ENCODE measurements around the gene ZNF202.
"Not testable (repeated sequence)": the region's sequence is repeated elsewhere in the genome, so short reads cannot be mapped to it uniquely, and the experiment has no call there.

ZNF202 gene

GRCh38 chr11:123741159-123742030 lies at the start of gene ZNF202:
ZNF202 (minus strand) TSS chr11:123741660; CDS start chr11:123730888, 10,772 bp downstream.
- DNase-seq (ENCODE audit: low read depth) = peak; percentile 75

- DNase-seq (ENCODE audit: low read depth) = no peak
These were observed 42.1 kb upstream of the ZNF202 start for GRCh38 chr11:123783536-123783935.

GRCh38 chr11:123778511-123778910 lies 37.1 kb upstream of the ZNF202 start:
- DNase-seq (ENCODE audit: low read depth) = no peak

- no peak for DNase-seq (ENCODE audit: low read depth)
These were observed 34.5 kb upstream of the ZNF202 start for GRCh38 chr11:123775715-123776549.

- no peak for DNase-seq (ENCODE audit: low read depth)
These were observed 33.8 kb upstream of the ZNF202 start for GRCh38 chr11:123775289-123775688.

- no peak for DNase-seq (ENCODE audit: low read depth)
These were observed 32.5 kb upstream of the ZNF202 start for GRCh38 chr11:123773959-123774358.

- DNase-seq (ENCODE audit: low read depth) = no peak
These were observed 31.6 kb upstream of the ZNF202 start for GRCh38 chr11:123773026-123773425.

GRCh38 chr11:123771664-123772063 lies 30.2 kb upstream of the ZNF202 start:
- no peak for DNase-seq (ENCODE audit: low read depth)

GRCh38 chr11:123770712-123771111 lies 29.3 kb upstream of the ZNF202 start:
- no peak for DNase-seq (ENCODE audit: low read depth)

- DNase-seq (ENCODE audit: low read depth) = no peak
These were observed 24.1 kb upstream of the ZNF202 start for GRCh38 chr11:123765601-123766000.

- DNase-seq (ENCODE audit: low read depth) = no peak
These were observed 21.0 kb upstream of the ZNF202 start for GRCh38 chr11:123762422-123762821.

- DNase-seq (ENCODE audit: low read depth) = no peak
These were observed 19.4 kb upstream of the ZNF202 start for GRCh38 chr11:123760894-123761293.

GRCh38 chr11:123757976-123758375 lies 16.5 kb upstream of the ZNF202 start:
- DNase-seq (ENCODE audit: low read depth) = no peak

GRCh38 chr11:123755813-123756212 lies 14.4 kb upstream of the ZNF202 start:
- no peak for DNase-seq (ENCODE audit: low read depth)

GRCh38 chr11:123755344-123755743 lies 13.9 kb upstream of the ZNF202 start:
- DNase-seq (ENCODE audit: low read depth) = no peak

GRCh38 chr11:123754101-123754568 lies 12.7 kb upstream of the ZNF202 start, which contains the start of gene OR6X1:
OR6X1 (minus strand) TSS chr11:123754518; CDS start chr11:123754518, 0 bp downstream.
- DNase-seq (ENCODE audit: low read depth) = no peak

GRCh38 chr11:123753110-123753509 lies 11.7 kb upstream of the ZNF202 start:
- DNase-seq (ENCODE audit: low read depth) = no peak

GRCh38 chr11:123751781-123752180 lies 10.3 kb upstream of the ZNF202 start:
- no peak for DNase-seq (ENCODE audit: low read depth)

GRCh38 chr11:123748349-123748748 lies 6.9 kb upstream of the ZNF202 start:
- DNase-seq (ENCODE audit: low read depth) = not testable (repeated sequence)

- no peak for DNase-seq (ENCODE audit: low read depth)
These were observed 4.4 kb upstream of the ZNF202 start for GRCh38 chr11:123745764-123746451.

- no peak for DNase-seq (ENCODE audit: low read depth)
These were observed 1.3 kb upstream of the ZNF202 start for GRCh38 chr11:123742724-123743120.

Data from stimulated activated CD8-positive, alpha-beta memory T cell treated with anti-CD3 and anti-CD28 coated beads, Interleukin-7, amount 100 ng/mL, for 24 hours (primary cell).